Activated CD4-positive, alpha-beta memory T cell treated with anti-CD3 and anti-CD28 coated beads, Interleukin-2, amount 10 ng/mL, durations not matched to agents 7 days and 5 days (primary cell): ENCODE results near the gene KRTAP5-2. TPM values are rescaled to one million over a fixed set of nuclear protein-coding genes. Genes with fewer than 3 reads are reported as not detected.
"Not testable (repeated sequence)": the region's sequence is repeated elsewhere in the genome, so short reads cannot be mapped to it uniquely, and the experiment has no call there.

Experiments used
- CTCF ChIA-PET: fragments of 350-600 bp; sonication (Branson Sonifier 250); formaldehyde crosslinking; loops from one replicate; lab custom pipeline; 2021; ENCODE audit warnings: antibody characterized with exemption, inconsistent platforms; lab: Charles Lee
- POLR2A ChIA-PET: fragments of 350-600 bp; sonication (Branson Sonifier 250); formaldehyde crosslinking; loops from one replicate; lab custom pipeline; 2021; ENCODE audit warnings: antibody characterized with exemption; lab: Charles Lee
- DNase-seq: peaks from one replicate; pipeline ENCODE4 v3.0.0-alpha.2; 2020
- H3K27ac Mint-ChIP-seq: one replicate; pipeline ENCODE4 v1.8.0; 2021; ENCODE audit warnings: mild to moderate bottlenecking, mixed read lengths
- H3K27me3 Mint-ChIP-seq: one replicate; pipeline ENCODE4 v1.8.0; 2021; ENCODE audit warnings: mixed read lengths
- H3K36me3 Mint-ChIP-seq: one replicate; pipeline ENCODE4 v1.8.0; 2021; ENCODE audit warnings: low read depth, mixed read lengths
- H3K4me1 Mint-ChIP-seq: one replicate; pipeline ENCODE4 v1.8.0; 2021; ENCODE audit warnings: mixed read lengths
- H3K4me3 Mint-ChIP-seq: one replicate; pipeline ENCODE4 v1.8.0; 2021; ENCODE audit warnings: mild to moderate bottlenecking, mixed read lengths
- H3K9me3 Mint-ChIP-seq: one replicate; pipeline ENCODE4 v1.8.0; 2021; ENCODE audit warnings: mixed read lengths
- total RNA-seq, 2 experiments: library from RNA; stranded (reverse); gene quantifications; one replicate each; pipeline ENCODE4 v1.2.3, GENCODE V29; 2021

Gene KRTAP5-2
- total RNA-seq, 2 experiments from 2014 or later: not detected

- H3K36me3 Mint-ChIP-seq: no peaks in the 10 kb centered on the region
- no peak for DNase-seq
- H3K27me3 Mint-ChIP-seq: peaks cover 10% of the 10 kb centered on the region
- H3K4me3 Mint-ChIP-seq: no peak within 1 kb of the TSS
- ChIA-PET POLR2A (no interaction called here), CTCF (no interaction called here)
- H3K4me1 Mint-ChIP-seq: peaks cover 7% of the 10 kb centered on the region
- no peaks in the 10 kb centered on the region for H3K9me3 Mint-ChIP-seq
- no peak within 1 kb of the TSS for H3K27ac Mint-ChIP-seq
Measured at GRCh38 chr11:1622086-1622485, 24.0 kb upstream of the KRTAP5-2 start, which contains the start of gene KRTAP5-4. TSS of gene KRTAP5-4 (minus strand) at chr11:1622138. CDS start at chr11:1622093, 45 bp downstream.

DNA sequence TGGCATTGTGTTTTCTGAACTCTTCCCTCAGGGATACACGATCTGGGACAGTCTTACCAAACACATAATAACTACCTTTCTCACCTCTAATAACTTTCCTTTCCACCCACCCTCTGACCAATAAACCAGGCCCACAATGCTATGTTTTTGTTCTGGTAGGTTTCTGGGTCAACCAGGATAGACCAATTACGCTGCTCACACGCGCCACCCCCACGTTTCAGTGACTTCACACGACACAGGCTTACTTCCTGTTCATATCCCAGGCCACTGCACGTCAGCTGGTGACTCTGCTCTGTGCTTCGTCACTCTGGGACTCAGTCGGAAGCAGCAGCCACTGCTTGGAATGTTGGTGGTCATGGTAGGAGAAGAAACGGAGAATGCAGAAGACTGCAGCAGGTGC lies 21.4 kb upstream of the KRTAP5-2 start:
- ChIA-PET POLR2A (no interaction called here), CTCF (interaction anchor here (1.2 to 1.5 kb wide), 2 partner anchors 25 to 34 kb away, joined by 3 to 6 read pairs; no protein-coding TSS in a partner anchor)
- Mint-ChIP-seq H3K36me3 (no peaks in the 10 kb centered on the region), H3K4me3 (no peak overlapping the region), H3K9me3 (no peaks in the 10 kb centered on the region), H3K27me3 (peaks cover 17% of the 10 kb centered on the region), H3K27ac (no peak overlapping the region), H3K4me1 (peaks cover 7% of the 10 kb centered on the region)
- peak; percentile 29 for DNase-seq

GRCh38 chr11:1618231-1618630 lies 20.1 kb upstream of the KRTAP5-2 start:
- no peak overlapping the region for H3K27ac Mint-ChIP-seq
- POLR2A ChIA-PET: no interaction called here
- CTCF ChIA-PET: interaction anchor here (1.1 to 1.5 kb wide), 5 partner anchors 8 to 71 kb away, joined by 3 to 6 read pairs (median 3); no protein-coding TSS in a partner anchor
- H3K4me3 Mint-ChIP-seq: no peak overlapping the region
- peaks cover 7% of the 10 kb centered on the region for H3K4me1 Mint-ChIP-seq
- DNase-seq: no peak
- no peaks in the 10 kb centered on the region for H3K36me3 Mint-ChIP-seq
- H3K27me3 Mint-ChIP-seq: peaks cover 19% of the 10 kb centered on the region
- H3K9me3 Mint-ChIP-seq: no peaks in the 10 kb centered on the region

DNA sequence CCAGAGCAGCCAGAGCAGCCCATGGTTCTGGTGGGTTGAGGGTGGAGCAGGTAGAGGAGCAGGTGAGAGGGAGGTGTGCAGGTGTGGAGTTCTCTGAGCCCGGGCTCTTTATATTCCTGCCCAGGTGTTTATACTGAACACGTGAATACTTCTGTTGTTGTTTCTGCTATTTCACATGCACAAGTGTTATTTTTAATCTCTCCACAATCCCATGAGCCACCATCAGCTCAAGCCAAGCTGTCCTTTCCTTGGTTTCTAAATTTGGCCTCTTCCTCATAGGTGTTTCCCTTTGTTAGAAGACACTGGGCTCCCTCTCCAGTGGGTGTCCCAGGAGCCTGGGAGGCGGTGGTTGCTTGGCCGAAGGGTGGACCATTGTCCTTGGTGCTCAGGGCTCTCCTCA lies 10.3 kb upstream of the KRTAP5-2 start, which contains the start of gene KRTAP5-3:
KRTAP5-3 (minus strand) TSS at position 101 of the 400 bp plus-strand sequence; CDS start at position 23, 78 bp downstream.
- peaks cover 25% of the 10 kb centered on the region for H3K27me3 Mint-ChIP-seq
- H3K36me3 Mint-ChIP-seq: no peaks in the 10 kb centered on the region
- H3K4me3 Mint-ChIP-seq: no peak within 1 kb of the TSS
- H3K4me1 Mint-ChIP-seq: peaks cover 17% of the 10 kb centered on the region
- ChIA-PET POLR2A (no interaction called here), CTCF (interaction anchor here (1.8 kb wide), 1 partner anchor 13 kb away, joined by 6 read pairs; no protein-coding TSS in a partner anchor)
- no peak for DNase-seq
- no peaks in the 10 kb centered on the region for H3K9me3 Mint-ChIP-seq
- no peak within 1 kb of the TSS for H3K27ac Mint-ChIP-seq

DNA sequence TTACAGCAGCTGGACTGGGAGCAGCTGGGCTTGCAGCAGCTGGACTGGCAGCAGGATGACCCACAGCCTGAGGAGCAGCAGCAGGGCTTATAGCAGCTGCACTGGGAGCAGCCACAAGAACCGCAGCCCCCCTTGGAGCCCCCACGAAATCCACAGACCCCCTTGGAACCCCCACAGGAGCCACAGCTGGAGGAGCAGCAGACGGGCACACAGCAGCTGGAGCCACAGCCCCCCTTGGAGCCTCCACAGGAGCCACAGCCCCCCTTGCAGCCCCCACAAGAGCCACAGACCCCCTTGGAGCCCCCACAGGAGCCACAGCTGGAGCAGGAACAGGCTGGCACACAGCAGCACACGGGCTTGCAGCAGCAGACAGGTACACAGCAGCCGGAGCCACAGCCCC lies 9.8 kb upstream of the KRTAP5-2 start:
- H3K4me3 Mint-ChIP-seq, H3K27ac Mint-ChIP-seq, H3K36me3 Mint-ChIP-seq, POLR2A ChIA-PET, H3K9me3 Mint-ChIP-seq, DNase-seq: not testable (repeated sequence)
- Mint-ChIP-seq H3K27me3 (peaks cover 30% of the 10 kb centered on the region), H3K4me1 (peaks cover 17% of the 10 kb centered on the region)
- CTCF ChIA-PET: interaction anchor here (1.8 kb wide), 1 partner anchor 13 kb away, joined by 6 read pairs; no protein-coding TSS in a partner anchor

GRCh38 chr11:1607156-1607845 lies 9.2 kb upstream of the KRTAP5-2 start:
- H3K36me3 Mint-ChIP-seq: not testable (repeated sequence)
- peaks cover 33% of the 10 kb centered on the region for H3K27me3 Mint-ChIP-seq

GRCh38 chr11:1605923-1606322 lies 7.8 kb upstream of the KRTAP5-2 start:
- peak; percentile 52 for DNase-seq
- not testable (repeated sequence) for H3K36me3 Mint-ChIP-seq, H3K9me3 Mint-ChIP-seq
- ChIA-PET POLR2A (interaction anchor here (0.9 kb wide), 1 partner anchor 31 kb away, joined by 4 read pairs; no protein-coding TSS in a partner anchor), CTCF (interaction anchor here (1.0 to 1.8 kb wide), 2 partner anchors 11 to 31 kb away, joined by 6 to 14 read pairs; no protein-coding TSS in a partner anchor)
- peaks cover 17% of the 10 kb centered on the region for H3K4me1 Mint-ChIP-seq
- H3K4me3 Mint-ChIP-seq: peak overlapping the region; percentile 51
- peak overlapping the region; percentile 68 for H3K27ac Mint-ChIP-seq
- H3K27me3 Mint-ChIP-seq: peaks cover 41% of the 10 kb centered on the region

More at GRCh38 chr11:1607156-1607845, 9.2 kb upstream of the KRTAP5-2 start:
- H3K4me3 Mint-ChIP-seq, H3K27ac Mint-ChIP-seq, H3K9me3 Mint-ChIP-seq, POLR2A ChIA-PET, DNase-seq: not testable (repeated sequence)
- CTCF ChIA-PET: interaction anchor here (1.8 kb wide), 1 partner anchor 12 kb away, joined by 6 read pairs; no protein-coding TSS in a partner anchor
- H3K4me1 Mint-ChIP-seq: peaks cover 17% of the 10 kb centered on the region

- CTCF ChIA-PET: interaction anchor here (1.0 to 1.8 kb wide), 2 partner anchors 10 to 30 kb away, joined by 6 to 14 read pairs; no protein-coding TSS in a partner anchor
Measured at GRCh38 chr11:1604711-1605110, 6.6 kb upstream of the KRTAP5-2 start.

DNA sequence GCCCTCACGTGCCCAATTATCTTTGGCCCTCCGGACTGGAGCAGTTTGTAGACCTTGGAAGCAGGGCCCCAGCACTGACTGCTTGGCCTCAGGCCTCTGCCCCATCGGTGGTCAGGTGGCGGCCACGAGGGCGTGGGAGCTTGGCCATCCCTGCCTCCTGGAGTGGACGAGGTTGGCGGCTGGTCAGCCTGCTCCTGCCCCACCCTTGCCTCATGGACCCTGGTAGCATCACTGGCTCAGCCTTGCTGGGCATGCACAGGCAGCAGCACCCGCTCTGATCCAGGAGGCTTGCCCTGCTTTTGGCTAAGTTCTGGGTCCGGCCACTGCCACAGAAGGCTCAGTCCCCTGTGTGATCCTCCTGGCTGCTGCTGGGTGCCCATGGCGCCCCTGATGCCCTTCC lies 6.1 kb upstream of the KRTAP5-2 start:
- H3K27ac Mint-ChIP-seq: no peak overlapping the region
- H3K27me3 Mint-ChIP-seq: peaks cover 51% of the 10 kb centered on the region
- H3K9me3 Mint-ChIP-seq: no peaks in the 10 kb centered on the region
- H3K4me3 Mint-ChIP-seq: no peak overlapping the region
- no peaks in the 10 kb centered on the region for H3K36me3 Mint-ChIP-seq
- DNase-seq: no peak
- POLR2A ChIA-PET: no interaction called here
- CTCF ChIA-PET: no interaction called here
- peaks cover 17% of the 10 kb centered on the region for H3K4me1 Mint-ChIP-seq

More at GRCh38 chr11:1604711-1605110, 6.6 kb upstream of the KRTAP5-2 start:
- Mint-ChIP-seq H3K9me3 (no peaks in the 10 kb centered on the region), H3K27me3 (peaks cover 46% of the 10 kb centered on the region), H3K4me3 (no peak overlapping the region), H3K36me3 (no peaks in the 10 kb centered on the region), H3K27ac (no peak overlapping the region), H3K4me1 (peaks cover 17% of the 10 kb centered on the region)
- POLR2A ChIA-PET: interaction anchor here (0.9 kb wide), 1 partner anchor 30 kb away, joined by 4 read pairs; no protein-coding TSS in a partner anchor
- no peak for DNase-seq

GRCh38 chr11:1603629-1604028 lies 5.5 kb upstream of the KRTAP5-2 start:
- no peak for DNase-seq
- no peak overlapping the region for H3K4me3 Mint-ChIP-seq
- CTCF ChIA-PET: no interaction called here
- peaks cover 56% of the 10 kb centered on the region for H3K27me3 Mint-ChIP-seq
- POLR2A ChIA-PET: no interaction called here
- no peaks in the 10 kb centered on the region for H3K36me3 Mint-ChIP-seq
- no peaks in the 10 kb centered on the region for H3K9me3 Mint-ChIP-seq
- H3K27ac Mint-ChIP-seq: no peak overlapping the region
- peaks cover 20% of the 10 kb centered on the region for H3K4me1 Mint-ChIP-seq

- Mint-ChIP-seq H3K4me1 (peaks cover 18% of the 10 kb centered on the region), H3K27me3 (peaks cover 61% of the 10 kb centered on the region)
- H3K36me3 Mint-ChIP-seq, DNase-seq, H3K4me3 Mint-ChIP-seq, CTCF ChIA-PET, H3K9me3 Mint-ChIP-seq, H3K27ac Mint-ChIP-seq, POLR2A ChIA-PET: not testable (repeated sequence)
Measured at GRCh38 chr11:1601663-1602062, 3.6 kb upstream of the KRTAP5-2 start.

DNA sequence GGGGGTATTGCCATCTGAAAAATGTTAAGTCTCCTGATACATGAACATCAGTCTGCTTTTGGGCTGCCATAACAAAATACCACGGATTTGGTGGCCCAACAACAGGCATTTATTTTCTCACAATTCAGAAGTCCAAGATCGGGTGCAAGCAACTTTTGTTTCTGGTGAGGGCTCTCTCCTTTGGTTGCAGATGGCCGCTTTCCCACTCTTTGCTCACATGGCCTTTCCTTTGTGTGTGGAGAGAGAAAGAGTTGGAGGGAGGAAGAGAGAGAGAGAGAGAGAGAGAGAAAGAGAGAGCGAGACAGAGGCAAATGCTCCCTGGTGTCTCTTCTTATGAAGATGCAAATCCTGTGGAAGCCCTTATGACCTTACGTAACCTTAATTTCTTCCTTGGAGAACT lies 2.5 kb upstream of the KRTAP5-2 start:
- H3K36me3 Mint-ChIP-seq: no peaks in the 10 kb centered on the region
- H3K4me3 Mint-ChIP-seq: no peak overlapping the region
- DNase-seq: no peak
- H3K27ac Mint-ChIP-seq: no peak overlapping the region
- POLR2A ChIA-PET: no interaction called here
- peaks cover 13% of the 10 kb centered on the region for H3K4me1 Mint-ChIP-seq
- no peaks in the 10 kb centered on the region for H3K9me3 Mint-ChIP-seq
- CTCF ChIA-PET: no interaction called here
- peaks cover 62% of the 10 kb centered on the region for H3K27me3 Mint-ChIP-seq

DNA sequence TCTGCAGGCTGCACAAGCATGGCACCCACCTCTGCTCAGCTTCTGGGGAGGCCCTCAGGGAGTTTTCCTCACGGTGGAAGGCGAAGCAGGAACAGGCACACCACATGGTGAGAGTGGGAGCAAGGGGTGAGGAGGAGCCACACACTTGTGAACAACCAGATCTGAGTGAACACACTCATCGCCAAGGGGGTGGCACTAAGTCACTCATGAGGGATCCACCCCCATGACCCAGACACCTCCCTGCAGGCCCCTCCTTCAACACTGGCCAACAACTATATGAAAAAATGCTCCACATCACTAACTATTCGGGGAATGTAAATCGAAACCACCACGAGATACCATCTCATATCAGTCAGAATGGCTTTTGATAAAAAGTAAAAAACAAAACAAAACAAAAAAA lies 722 bp upstream of the KRTAP5-2 start:
- H3K4me1 Mint-ChIP-seq: peaks cover 12% of the 10 kb centered on the region
- no peaks in the 10 kb centered on the region for H3K36me3 Mint-ChIP-seq
- no peak overlapping the region for H3K27ac Mint-ChIP-seq
- no peak for DNase-seq
- CTCF ChIA-PET: interaction anchor here (0.7 to 1.0 kb wide), 3 partner anchors 24 to 212 kb away, joined by 3 to 7 read pairs (median 3); no protein-coding TSS in a partner anchor
- peaks cover 73% of the 10 kb centered on the region for H3K27me3 Mint-ChIP-seq
- no peak overlapping the region for H3K4me3 Mint-ChIP-seq
- H3K9me3 Mint-ChIP-seq: no peaks in the 10 kb centered on the region
- POLR2A ChIA-PET: no interaction called here
